ENCODE measurements around the gene AKAP6. TPM values are rescaled to one million over a fixed set of nuclear protein-coding genes. Genes with fewer than 3 reads are reported as not detected.
A peak's percentile ranks its signal among the peaks of the same experiment; 100 is the strongest.

AKAP6 gene
- total RNA-seq, 3 donors from 2014 or later: 1.1 to 9.1 (median 4.6) TPM

DNA sequence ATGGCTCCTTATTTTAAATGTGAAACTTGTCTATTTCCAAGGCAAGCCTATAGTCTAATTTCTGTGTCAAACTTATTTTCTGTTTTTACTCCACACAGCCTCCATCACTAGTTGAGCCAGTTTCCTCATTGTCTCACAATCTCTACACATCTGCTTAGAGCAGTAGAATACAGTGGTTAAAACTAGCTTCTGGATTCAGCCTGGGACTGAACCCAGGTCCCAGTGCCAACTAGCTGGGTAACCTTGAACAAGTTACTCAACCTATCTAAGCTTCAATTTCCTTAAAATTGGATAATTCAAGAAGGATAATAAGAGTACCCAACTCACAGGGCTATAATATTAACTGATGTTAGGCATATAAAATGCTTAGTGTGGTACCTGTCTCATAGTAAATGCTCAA lies 304.8 kb downstream of the AKAP6 start:
- H3K27ac ChIP-seq: no peak overlapping the region
- TF ChIP-seq POLR2AphosphoS5 (IDR thresholded peaks at IDR 0.05) (no peak), POLR2A (IDR thresholded peaks at IDR 0.05) (no peak)
- TF ChIP-seq, protein P1, sequence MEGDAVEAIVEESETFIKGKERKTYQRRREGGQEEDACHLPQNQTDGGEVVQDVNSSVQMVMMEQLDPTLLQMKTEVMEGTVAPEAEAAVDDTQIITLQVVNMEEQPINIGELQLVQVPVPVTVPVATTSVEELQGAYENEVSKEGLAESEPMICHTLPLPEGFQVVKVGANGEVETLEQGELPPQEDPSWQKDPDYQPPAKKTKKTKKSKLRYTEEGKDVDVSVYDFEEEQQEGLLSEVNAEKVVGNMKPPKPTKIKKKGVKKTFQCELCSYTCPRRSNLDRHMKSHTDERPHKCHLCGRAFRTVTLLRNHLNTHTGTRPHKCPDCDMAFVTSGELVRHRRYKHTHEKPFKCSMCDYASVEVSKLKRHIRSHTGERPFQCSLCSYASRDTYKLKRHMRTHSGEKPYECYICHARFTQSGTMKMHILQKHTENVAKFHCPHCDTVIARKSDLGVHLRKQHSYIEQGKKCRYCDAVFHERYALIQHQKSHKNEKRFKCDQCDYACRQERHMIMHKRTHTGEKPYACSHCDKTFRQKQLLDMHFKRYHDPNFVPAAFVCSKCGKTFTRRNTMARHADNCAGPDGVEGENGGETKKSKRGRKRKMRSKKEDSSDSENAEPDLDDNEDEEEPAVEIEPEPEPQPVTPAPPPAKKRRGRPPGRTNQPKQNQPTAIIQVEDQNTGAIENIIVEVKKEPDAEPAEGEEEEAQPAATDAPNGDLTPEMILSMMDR (IDR thresholded peaks at IDR 0.05): no peak
- H3K27me3 ChIP-seq: no peaks in the 10 kb centered on the region
- intact Hi-C loops (cut with DNase I; ENCODE audit: low total_unique reads): no loop called here
- no peak for DNase-seq (ENCODE audit: low spot score in 2 of 2)
- no peaks in the 10 kb centered on the region for H3K36me3 ChIP-seq
- H3K9me3 ChIP-seq: no peaks in the 10 kb centered on the region
- H3K4me1 ChIP-seq: no peaks in the 10 kb centered on the region
- no peak overlapping the region for H3K4me3 ChIP-seq

DNA sequence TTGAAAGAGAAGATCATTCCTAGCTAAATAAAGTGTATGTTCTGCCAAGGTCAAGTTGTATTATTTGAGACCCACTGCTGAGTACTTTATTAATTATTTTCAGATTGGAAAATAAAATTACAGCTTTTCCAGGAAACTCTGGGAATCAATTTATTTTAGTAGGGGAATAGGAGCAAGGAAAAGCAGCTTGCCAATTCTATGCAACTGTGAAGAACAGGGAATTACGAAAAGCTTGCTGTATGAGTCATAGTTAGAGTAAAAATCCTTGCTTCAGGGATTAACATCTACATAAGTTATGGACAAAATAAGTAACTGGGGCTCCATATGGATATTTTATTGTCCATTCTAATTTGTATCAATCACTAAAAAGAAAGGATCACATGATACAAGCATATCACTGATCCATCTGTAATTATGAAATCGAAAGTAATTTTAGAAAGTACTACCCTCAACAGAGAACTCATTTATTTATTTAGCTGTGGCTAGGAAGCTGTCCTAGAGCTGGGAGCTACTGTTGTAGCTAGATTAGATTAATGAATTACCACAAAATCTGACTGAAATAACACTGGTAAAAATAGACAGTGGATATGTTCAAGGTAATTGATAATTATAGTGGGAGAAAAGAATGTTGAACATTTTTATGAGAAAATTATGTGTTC lies 306.1 kb downstream of the AKAP6 start:
- DNase-seq (ENCODE audit: low spot score in 2 of 2): no peak
- Histone ChIP-seq H3K36me3 (no peaks in the 10 kb centered on the region), H3K27me3 (no peaks in the 10 kb centered on the region), H3K9me3 (no peaks in the 10 kb centered on the region), H3K4me1 (no peaks in the 10 kb centered on the region), H3K27ac (peak overlapping the region; percentile 12 to 16), H3K4me3 (peak overlapping the region; percentile 20 to 55 (median 22))
- no peak for TF ChIP-seq POLR2A (IDR thresholded peaks at IDR 0.05)
- no peak for TF ChIP-seq POLR2AphosphoS5 (IDR thresholded peaks at IDR 0.05)
- TF ChIP-seq, protein P1 (IDR thresholded peaks at IDR 0.05): no peak
- intact Hi-C loops (cut with DNase I; ENCODE audit: low total_unique reads): no loop called here

DNA sequence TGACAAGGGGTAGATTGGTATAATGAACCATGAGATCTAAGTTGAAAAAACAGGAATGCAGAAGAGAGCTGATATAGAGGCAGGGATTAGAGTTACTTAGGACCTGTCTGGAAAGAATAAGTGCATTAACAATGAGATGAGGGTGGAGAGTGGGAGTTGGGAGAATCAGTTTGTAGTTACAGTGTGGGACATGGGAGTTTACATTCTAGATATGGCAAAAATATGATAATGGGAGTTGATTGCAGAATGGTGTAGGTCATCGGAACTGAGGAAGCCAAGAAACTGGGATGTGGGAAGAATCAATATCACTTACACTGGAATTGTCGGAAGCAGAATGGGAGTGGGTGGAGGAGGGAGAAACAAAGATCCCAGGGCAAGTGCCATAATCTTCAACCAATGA lies 308.5 kb downstream of the AKAP6 start:
- Histone ChIP-seq H3K9me3 (no peaks in the 10 kb centered on the region), H3K27ac (no peak overlapping the region), H3K4me3 (no peak overlapping the region), H3K36me3 (no peaks in the 10 kb centered on the region), H3K4me1 (no peaks in the 10 kb centered on the region), H3K27me3 (no peaks in the 10 kb centered on the region)
- intact Hi-C loops (cut with DNase I; ENCODE audit: low total_unique reads): no loop called here
- no peak for TF ChIP-seq POLR2A (IDR thresholded peaks at IDR 0.05)
- TF ChIP-seq POLR2AphosphoS5 (IDR thresholded peaks at IDR 0.05): no peak
- TF ChIP-seq, protein P1 (IDR thresholded peaks at IDR 0.05): no peak
- no peak for DNase-seq (ENCODE audit: low spot score in 2 of 2)

DNA sequence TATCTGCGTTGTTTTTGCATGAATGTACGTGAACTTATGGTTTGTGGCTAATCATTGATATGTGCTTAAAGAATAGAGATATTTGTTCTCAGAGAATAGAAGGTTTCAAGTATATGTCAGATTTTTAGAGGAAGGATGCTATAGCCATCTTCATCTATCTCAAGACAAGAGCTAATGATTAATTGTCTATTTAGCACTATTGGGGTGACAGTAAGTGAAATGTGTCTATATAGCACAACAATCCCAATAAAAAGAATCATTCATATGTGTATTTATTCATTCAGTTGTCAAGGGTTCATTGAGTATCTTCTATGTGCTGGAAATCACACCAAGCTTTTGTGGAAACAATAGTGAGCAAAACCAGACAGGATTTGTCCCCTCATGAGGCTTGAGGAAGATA lies 310.1 kb downstream of the AKAP6 start:
- Histone ChIP-seq H3K9me3 (no peaks in the 10 kb centered on the region), H3K27ac (no peak overlapping the region), H3K27me3 (no peaks in the 10 kb centered on the region), H3K36me3 (no peaks in the 10 kb centered on the region), H3K4me1 (no peaks in the 10 kb centered on the region), H3K4me3 (no peak overlapping the region)
- intact Hi-C loops (cut with DNase I; ENCODE audit: low total_unique reads): no loop called here
- TF ChIP-seq, protein P1 (IDR thresholded peaks at IDR 0.05): no peak
- TF ChIP-seq POLR2AphosphoS5 (IDR thresholded peaks at IDR 0.05): no peak
- no peak for TF ChIP-seq POLR2A (IDR thresholded peaks at IDR 0.05)
- no peak for DNase-seq (ENCODE audit: low spot score in 2 of 2)

DNA sequence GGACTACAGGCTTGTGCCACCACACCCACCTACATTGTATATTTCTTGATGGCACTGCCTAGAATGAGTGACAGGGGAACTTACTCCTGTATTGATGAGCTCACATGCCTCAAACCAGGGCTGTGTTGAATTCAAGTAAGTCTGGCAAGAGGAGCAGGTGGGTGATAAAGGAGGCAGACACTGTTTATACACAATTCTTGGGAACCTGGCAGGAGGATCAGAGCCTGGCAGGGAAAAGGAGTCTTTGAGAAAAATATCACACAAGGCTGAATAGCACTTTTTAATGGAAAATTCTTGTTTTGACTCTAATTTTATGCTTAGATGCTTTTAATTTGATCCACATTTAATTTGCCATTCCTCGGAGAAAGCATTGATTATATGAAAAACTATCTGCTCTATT lies 316.5 kb downstream of the AKAP6 start:
- no peak for TF ChIP-seq POLR2AphosphoS5 (IDR thresholded peaks at IDR 0.05)
- TF ChIP-seq, protein P1 (IDR thresholded peaks at IDR 0.05): no peak
- TF ChIP-seq POLR2A (IDR thresholded peaks at IDR 0.05): no peak
- Histone ChIP-seq H3K36me3 (no peaks in the 10 kb centered on the region), H3K27ac (no peak overlapping the region), H3K9me3 (no peaks in the 10 kb centered on the region), H3K27me3 (no peaks in the 10 kb centered on the region), H3K4me1 (no peaks in the 10 kb centered on the region), H3K4me3 (no peak overlapping the region)
- no peak for DNase-seq (ENCODE audit: low spot score in 2 of 2)
- intact Hi-C loops (cut with DNase I; ENCODE audit: low total_unique reads): no loop called here
